Epidermal melanocyte (primary cell): Measurements from ENCODE around the gene SIGLEC7.

Experiments used
- DNase-seq: peaks from one replicate; pipeline ENCODE4 v3.0.0; 2011; ENCODE audit warnings: low spot score; ENCODE audit not compliant: insufficient read length

Gene SIGLEC7

GRCh38 chr19:51116736-51117286, 25.3 kb upstream of the SIGLEC7 start:
- no peak for DNase-seq

DNA sequence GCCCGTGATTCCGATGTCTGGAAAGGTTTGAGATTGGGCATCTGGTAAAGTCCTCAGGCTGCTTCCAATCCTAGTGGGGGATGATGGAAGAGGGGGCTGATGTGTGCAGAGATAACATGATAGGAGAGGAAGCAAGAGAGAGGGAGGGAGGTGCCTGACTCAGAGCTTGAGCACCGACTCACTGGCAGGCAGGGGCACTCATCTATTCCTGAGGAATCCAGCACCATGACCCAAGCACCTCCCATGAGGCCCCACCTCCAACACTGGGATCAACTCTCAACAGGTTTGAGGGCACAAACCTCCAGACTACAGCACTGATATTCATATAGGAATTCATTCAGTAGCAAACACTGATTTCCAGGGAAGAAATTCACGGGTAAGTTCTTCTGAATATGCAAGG, 23.0 kb upstream of the SIGLEC7 start:
- no peak for DNase-seq

DNA sequence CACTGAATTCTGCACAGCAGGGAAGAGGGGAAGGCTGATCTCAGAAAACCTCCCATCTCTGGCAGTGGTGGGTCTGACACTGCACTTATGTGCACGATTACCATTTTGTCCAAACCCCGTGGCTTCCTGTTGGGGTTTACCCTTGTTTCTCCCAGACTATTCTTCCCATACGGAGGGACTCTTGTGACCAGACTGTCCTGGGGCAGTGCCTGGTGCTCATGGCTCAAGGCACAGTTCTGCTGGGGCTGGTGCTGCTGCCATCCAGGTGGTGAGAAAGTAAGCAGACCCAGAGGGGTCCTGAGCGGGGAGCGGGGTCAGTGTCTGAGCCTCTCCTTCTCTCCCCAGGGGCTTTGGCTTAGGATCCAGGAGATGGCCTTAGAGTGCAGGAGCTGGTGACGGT, 22.5 kb upstream of the SIGLEC7 start:
- no peak for DNase-seq

GRCh38 chr19:51120160-51120559, 21.9 kb upstream of the SIGLEC7 start:
- no peak for DNase-seq

DNA sequence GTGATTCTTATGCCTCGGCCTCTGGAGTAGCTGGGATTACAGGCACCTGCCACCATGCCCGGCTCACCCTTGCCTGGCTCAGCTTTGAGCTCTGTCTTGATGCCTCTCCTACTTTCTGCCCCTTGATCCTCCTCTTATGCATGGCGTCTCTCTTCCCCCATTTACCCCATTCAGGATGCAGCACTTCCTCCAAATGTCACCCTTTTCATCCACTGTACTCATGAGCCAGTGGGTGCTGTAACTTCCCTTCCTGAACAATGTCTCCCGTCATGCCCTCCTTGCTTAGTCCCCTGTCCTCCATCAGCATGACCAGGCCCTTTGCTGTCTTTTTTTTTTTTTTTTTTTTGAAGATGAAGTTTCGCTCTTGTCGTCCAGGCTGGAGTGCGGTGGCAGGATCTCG, 20.8 kb upstream of the SIGLEC7 start:
- no peak for DNase-seq

DNA sequence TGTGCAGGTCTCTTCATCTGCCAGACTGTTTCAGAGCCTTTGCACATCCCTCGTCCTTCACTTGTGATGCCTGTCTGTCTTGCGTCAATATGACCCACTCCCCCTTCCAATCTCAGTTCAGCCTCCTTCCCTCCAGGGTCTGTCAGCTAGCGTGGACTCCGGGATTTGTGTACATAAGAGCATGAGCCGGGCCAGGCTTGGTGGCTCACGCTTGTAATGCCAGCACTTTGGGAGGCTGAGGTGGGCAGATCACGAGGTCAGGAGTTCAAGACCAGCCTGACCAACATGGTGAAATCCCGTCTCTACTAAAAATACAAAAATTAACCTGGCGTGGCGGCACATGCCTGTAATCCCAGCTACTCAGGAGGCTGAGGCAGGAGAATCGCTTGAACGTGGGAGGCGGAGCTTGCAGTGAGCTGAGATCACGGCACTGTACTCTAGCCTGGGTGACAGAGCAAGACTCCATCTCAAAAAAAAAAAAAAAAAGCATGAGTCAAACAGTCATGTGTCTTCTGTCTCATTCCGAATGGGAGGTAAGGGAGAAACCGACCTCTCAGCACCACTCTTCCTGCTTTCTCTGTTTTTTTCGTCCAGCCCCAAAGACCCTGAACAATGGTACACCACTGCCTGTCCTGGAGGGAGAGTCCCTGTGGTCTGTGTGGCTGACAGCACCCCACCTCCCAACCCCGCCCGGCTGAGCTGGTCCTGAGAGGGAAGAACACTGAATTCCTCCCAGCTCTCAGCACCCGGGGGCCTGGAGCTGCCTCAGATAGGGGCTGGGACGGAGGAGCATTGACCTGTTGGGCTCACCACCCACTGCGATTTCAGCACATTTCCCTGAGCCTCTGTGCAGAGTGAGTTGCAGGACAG, 19.8 kb upstream of the SIGLEC7 start:
- no peak for DNase-seq

DNA sequence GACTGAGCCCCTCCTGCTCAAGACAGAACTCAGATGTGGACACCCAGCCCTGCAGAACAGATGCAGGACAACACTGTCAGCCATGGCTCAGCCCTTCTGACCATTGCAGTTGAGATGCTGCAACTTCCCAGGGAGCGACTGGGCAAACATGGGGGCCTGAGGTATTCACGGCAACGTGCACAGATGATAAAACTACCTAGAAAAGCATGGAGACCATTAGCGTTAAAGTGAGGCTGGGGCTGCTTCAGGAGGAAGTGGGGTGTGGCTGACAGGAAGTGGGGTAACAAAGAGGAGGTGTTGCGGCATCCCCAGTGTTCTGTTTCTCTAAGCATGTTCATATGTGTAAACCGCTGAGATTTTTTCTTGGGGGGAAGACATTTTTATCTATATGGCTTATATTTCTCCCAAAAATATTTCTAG, 18.7 kb upstream of the SIGLEC7 start:
- no peak for DNase-seq

DNA sequence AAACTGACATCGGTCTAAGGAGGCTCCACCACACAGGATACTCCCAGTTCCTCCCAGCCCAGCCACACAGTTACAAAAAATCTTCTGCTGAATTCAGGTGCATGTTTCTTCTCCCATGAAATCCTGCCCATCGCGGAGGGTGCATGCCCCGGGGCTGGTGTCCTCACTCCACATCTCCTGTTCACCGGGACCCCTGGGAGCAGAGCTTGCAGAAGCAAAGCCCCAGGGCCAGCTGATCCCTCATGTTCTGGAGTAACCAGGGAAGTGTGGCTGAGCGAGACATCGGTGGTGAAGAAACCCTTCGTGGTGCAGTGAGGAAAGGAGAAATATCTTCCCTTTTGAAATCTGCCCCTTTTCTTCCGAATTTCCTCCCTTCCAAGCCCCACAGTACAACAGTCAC, 18.3 kb upstream of the SIGLEC7 start:
- DNase-seq: no peak

DNA sequence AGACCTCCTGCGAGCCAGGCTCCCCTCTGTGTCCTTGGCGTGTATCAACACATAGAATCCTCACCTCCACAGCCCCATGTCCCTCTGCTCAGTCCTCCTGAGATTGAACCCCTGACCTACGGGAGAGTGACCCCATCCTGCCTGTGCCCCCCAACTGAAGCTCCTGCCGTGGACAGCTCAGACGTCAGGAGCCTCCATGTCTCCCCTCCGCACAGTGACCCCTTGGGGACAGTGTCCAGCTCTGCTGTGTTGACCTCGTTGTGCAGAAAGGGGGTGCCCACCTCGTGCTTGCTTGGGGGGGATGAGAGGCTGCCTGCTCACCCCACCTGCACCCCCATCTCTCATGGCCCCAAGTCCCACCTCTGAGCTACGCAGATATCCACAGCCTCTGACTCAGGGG, 17.9 kb upstream of the SIGLEC7 start:
- DNase-seq: no peak

GRCh38 chr19:51124729-51125128, 17.4 kb upstream of the SIGLEC7 start, which contains the start of gene SIGLEC9:
SIGLEC9 (plus strand) TSS chr19:51124906; CDS start chr19:51124975, 69 bp downstream.
- DNase-seq: no peak

DNA sequence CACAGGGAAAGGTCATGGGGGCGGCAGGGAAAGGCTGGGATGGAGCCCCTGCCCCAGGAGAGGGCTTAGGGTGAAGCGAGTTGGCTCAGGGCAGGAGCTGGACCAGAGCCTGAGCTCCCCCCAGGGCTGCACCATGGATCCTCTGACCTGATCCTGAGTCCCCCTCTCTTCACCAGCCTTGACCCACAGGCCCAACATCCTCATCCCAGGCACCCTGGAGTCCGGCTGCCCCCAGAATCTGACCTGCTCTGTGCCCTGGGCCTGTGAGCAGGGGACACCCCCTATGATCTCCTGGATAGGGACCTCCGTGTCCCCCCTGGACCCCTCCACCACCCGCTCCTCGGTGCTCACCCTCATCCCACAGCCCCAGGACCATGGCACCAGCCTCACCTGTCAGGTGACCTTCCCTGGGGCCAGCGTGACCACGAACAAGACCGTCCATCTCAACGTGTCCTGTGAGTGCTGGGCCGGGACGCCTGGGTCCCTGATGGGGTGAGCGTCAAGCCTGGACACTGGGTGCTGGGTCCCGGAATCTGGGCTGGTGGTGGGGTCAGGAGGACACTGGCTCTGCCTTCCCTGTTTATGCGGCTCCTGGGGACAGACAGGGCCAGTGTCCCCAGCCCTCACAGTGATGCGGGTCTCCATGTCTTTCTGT, 16.6 kb upstream of the SIGLEC7 start:
- DNase-seq: no peak

DNA sequence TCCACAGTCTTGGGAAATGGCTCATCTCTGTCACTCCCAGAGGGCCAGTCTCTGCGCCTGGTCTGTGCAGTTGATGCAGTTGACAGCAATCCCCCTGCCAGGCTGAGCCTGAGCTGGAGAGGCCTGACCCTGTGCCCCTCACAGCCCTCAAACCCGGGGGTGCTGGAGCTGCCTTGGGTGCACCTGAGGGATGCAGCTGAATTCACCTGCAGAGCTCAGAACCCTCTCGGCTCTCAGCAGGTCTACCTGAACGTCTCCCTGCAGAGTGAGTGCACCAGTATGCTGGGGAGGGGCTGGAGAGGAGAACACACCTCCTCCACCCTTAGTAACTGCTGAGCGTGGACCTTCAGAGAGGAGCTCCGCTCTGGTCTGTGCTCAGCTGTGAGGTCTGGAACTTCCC, 15.1 kb upstream of the SIGLEC7 start:
- no peak for DNase-seq

- DNase-seq: no peak
Measured at GRCh38 chr19:51127755-51128154, 14.3 kb upstream of the SIGLEC7 start.

- DNase-seq: no peak
Measured at GRCh38 chr19:51128227-51128626, 13.9 kb upstream of the SIGLEC7 start.

- no peak for DNase-seq
Measured at GRCh38 chr19:51129716-51130115, 12.4 kb upstream of the SIGLEC7 start.

DNA sequence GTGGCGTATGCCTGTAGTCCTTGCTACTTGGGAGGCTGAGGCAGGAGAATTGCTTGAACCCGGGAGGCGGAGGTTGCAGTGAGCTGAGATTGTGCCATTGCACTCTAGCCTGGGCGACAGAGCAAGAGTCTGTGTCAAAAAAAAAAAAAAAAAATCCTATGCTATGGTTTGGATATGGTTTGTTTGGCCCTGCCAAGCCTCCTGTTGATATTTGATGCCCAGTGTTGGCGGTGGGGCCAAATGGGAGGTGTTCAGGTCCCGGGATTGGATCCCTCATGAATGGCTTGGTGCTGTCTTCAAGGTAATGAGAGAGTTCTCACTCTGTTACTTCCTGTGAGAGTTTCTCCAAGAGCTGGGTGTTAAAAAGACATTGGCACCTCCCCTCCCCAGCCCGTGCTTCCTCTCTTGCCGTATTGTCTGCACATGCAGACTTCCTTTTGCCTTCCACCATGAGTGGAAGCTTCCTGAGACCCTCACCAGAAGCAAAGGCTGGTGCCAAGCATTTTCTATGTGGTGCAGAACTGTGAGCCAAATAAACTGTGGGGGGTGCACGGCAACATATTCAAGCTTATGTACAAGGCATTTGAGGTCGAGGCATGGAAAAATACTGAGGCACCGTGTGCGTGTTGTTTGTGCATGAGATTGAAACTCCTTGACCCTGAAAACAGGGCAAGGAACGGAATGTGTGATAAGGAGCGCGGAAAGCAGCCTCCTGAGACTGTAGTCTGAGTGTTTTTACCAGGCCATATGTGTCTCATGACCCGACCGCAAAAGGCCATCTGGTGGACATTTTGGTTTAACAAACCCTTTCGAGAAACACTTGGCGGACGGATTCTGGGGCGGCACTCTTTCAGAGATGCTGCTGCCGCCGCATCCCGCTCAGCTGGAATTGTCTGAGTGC, 10.1 kb upstream of the SIGLEC7 start:
- no peak for DNase-seq

GRCh38 chr19:51135004-51135403, 7.1 kb upstream of the SIGLEC7 start:
- no peak for DNase-seq

- DNase-seq: no peak
Measured at GRCh38 chr19:51135986-51136762, 5.9 kb upstream of the SIGLEC7 start.

DNA sequence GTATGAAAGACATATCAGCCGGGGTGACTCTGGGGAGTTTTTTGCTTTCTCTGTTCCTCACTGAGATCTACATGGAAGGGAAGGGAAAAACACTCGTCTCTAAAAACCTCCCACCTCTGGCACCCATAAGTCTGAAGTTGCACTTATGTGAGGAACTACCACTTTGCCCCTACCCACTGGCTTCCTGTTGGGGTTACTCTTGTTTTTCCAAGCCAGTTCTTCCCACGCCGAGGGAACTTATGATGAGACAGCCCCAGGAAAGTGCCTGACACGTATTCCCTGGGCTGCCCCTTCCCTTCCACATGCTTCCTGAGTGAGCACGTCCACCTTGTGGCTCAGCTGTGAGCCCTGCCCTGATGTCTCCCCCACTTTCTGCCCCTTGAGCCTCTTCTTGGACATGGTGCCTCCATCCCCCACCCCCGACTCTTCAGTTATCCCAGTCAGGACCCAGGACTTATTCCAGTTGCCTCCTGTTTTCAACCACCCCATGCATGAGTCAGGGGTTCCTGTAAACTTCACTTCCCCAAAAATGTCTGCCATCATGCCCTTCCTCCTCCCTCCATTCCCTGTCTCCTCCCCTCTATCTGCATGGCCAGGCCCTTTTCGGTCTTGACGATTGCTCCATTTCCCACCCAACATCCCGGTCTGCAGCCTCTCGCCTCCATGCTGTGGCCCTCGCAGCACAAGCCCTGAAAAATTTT, 5.1 kb upstream of the SIGLEC7 start:
- DNase-seq: no peak

DNA sequence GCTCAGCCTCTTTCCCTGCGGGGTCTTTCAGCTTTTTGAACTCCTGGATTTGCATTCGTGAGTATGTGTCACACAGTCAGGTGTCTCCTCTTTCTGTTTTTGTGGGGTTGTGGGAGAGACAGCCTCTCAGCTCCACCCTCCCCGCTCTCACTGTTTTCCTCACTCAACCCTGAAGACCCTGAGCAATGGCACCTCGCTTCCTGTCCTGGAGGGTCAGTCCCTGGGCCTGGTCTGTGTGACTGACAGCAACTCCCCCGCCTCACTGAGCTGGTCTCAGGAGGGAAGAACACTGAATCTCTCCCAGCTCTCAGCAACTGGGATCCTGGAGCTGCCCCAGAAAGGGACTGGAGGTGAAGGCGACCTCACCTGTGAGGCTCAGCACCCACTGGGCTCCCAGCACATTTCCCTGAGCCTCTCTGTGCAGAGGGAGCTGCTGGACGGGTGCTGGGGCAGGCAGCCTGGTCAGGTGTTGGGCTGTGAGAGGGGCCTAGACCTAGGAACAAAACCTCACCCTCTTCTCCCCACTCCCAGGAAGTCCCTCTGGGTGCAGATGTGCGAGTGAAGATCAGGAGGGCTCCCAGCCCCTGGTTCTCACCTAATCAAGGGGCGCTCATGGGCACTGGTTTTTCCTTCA, 4.2 kb upstream of the SIGLEC7 start:
- no peak for DNase-seq
